DND-41 (cell line): ENCODE results near the gene CSPG5.

Experiments
- EZH2 ChIP-seq: IDR thresholded peaks from 3 replicates; pipeline ENCODE4 v1.6.1; 2012; ENCODE audit warnings: borderline replicate concordance, low read depth, mild to moderate bottlenecking, moderate library complexity, low read length, inconsistent platforms; ENCODE audit not compliant: severe bottlenecking
- TF ChIP-seq, protein P1 (sequence below): IDR thresholded peaks from 2 replicates; pipeline ENCODE4 v1.5.1; 2012; ENCODE audit warnings: borderline replicate concordance, low read length, moderate library complexity, mild to moderate bottlenecking; ENCODE audit not compliant: poor library complexity, severe bottlenecking; ENCODE audit errors: extremely low read depth

- TF ChIP-seq, protein P1, sequence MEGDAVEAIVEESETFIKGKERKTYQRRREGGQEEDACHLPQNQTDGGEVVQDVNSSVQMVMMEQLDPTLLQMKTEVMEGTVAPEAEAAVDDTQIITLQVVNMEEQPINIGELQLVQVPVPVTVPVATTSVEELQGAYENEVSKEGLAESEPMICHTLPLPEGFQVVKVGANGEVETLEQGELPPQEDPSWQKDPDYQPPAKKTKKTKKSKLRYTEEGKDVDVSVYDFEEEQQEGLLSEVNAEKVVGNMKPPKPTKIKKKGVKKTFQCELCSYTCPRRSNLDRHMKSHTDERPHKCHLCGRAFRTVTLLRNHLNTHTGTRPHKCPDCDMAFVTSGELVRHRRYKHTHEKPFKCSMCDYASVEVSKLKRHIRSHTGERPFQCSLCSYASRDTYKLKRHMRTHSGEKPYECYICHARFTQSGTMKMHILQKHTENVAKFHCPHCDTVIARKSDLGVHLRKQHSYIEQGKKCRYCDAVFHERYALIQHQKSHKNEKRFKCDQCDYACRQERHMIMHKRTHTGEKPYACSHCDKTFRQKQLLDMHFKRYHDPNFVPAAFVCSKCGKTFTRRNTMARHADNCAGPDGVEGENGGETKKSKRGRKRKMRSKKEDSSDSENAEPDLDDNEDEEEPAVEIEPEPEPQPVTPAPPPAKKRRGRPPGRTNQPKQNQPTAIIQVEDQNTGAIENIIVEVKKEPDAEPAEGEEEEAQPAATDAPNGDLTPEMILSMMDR: no peak
- TF ChIP-seq EZH2: no peak
These were observed 11.5 kb downstream of the CSPG5 start for GRCh38 chr3:47567149-47567548.
